ENCODE data around the gene PTGES3L.
"Not testable (repeated sequence)": the region's sequence is repeated elsewhere in the genome, so short reads cannot be mapped to it uniquely, and the experiment has no call there.

The PTGES3L gene

GRCh38 chr17:43014649-43015542, 35.0 kb upstream of the PTGES3L start:
- DNase-seq (ENCODE audit: low read depth in 2 of 3, low spot score in 1 of 3): no peak

GRCh38 chr17:43014020-43014648, 34.3 kb upstream of the PTGES3L start:
- no peak for DNase-seq (ENCODE audit: low read depth in 2 of 3, low spot score in 1 of 3)

- no peak for DNase-seq (ENCODE audit: low read depth in 2 of 3, low spot score in 1 of 3)
These were observed 33.4 kb upstream of the PTGES3L start for GRCh38 chr17:43013296-43013695.

- DNase-seq (ENCODE audit: low read depth in 2 of 3, low spot score in 1 of 3): no peak
These were observed 32.0 kb upstream of the PTGES3L start for GRCh38 chr17:43011728-43012472.

- no peak for DNase-seq (ENCODE audit: low read depth in 2 of 3, low spot score in 1 of 3)
These were observed 30.9 kb upstream of the PTGES3L start for GRCh38 chr17:43010667-43011308.

GRCh38 chr17:43006639-43007551, 27.0 kb upstream of the PTGES3L start, which contains the start of gene IFI35:
Gene IFI35 (plus strand): TSS chr17:43006784. CDS start chr17:43006948, 164 bp downstream.
- peak; percentile 76 to 79 (median 78) for DNase-seq (ENCODE audit: low read depth in 2 of 3, low spot score in 1 of 3)

GRCh38 chr17:43003542-43004172, 23.8 kb upstream of the PTGES3L start:
- DNase-seq (ENCODE audit: low read depth in 2 of 3, low spot score in 1 of 3): no peak

GRCh38 chr17:43000894-43001293, 21.0 kb upstream of the PTGES3L start:
- DNase-seq (ENCODE audit: low read depth in 2 of 3, low spot score in 1 of 3): not testable (repeated sequence)

GRCh38 chr17:42999003-42999525, 19.2 kb upstream of the PTGES3L start:
- DNase-seq (ENCODE audit: low read depth in 2 of 3, low spot score in 1 of 3): no peak

- peak; percentile 94 to 97 (median 96) for DNase-seq (ENCODE audit: low read depth in 2 of 3, low spot score in 1 of 3)
These were observed 18.4 kb upstream of the PTGES3L start, which contains the start of gene RPL27 for GRCh38 chr17:42997984-42998938. Gene RPL27 (plus strand): TSS chr17:42998419. CDS start chr17:42998751, 332 bp downstream.

- DNase-seq (ENCODE audit: low read depth in 2 of 3, low spot score in 1 of 3): no peak
These were observed 17.6 kb upstream of the PTGES3L start for GRCh38 chr17:42997390-42997983.

GRCh38 chr17:42993913-42994312, 14.0 kb upstream of the PTGES3L start:
- DNase-seq (ENCODE audit: low read depth in 2 of 3, low spot score in 1 of 3): not testable (repeated sequence)

- DNase-seq (ENCODE audit: low read depth in 2 of 3, low spot score in 1 of 3): no peak
These were observed 13.0 kb upstream of the PTGES3L start for GRCh38 chr17:42992872-42993271.

GRCh38 chr17:42991471-42991870, 11.6 kb upstream of the PTGES3L start:
- DNase-seq (ENCODE audit: low read depth in 2 of 3, low spot score in 1 of 3): no peak

GRCh38 chr17:42989726-42990652, 10.1 kb upstream of the PTGES3L start:
- DNase-seq (ENCODE audit: low read depth in 2 of 3, low spot score in 1 of 3): no peak

GRCh38 chr17:42989141-42989540, 9.3 kb upstream of the PTGES3L start:
- DNase-seq (ENCODE audit: low read depth in 2 of 3, low spot score in 1 of 3): no peak

- no peak for DNase-seq (ENCODE audit: low read depth in 2 of 3, low spot score in 1 of 3)
These were observed 5.3 kb upstream of the PTGES3L start for GRCh38 chr17:42985225-42985624.

Measured in stimulated activated CD4-positive, alpha-beta T cell treated with anti-CD3 and anti-CD28 coated beads, Interleukin-12 subunit alpha, Interleukin-12 subunit beta, amount 100 ng/mL, for 48 hours (primary cell).